HG02798 (cell line): ENCODE data around the gene BTC.
"Not testable (repeated sequence)": the region's sequence is repeated elsewhere in the genome, so short reads cannot be mapped to it uniquely, and the experiment has no call there.

Experiments
- ATAC-seq: cut with Tn5 transposase; IDR thresholded peaks from one replicate; pipeline ENCODE4 v1.9.1; 2021; ENCODE audit warnings: mild to moderate bottlenecking; ENCODE audit not compliant: unreplicated experiment, poor library complexity

Gene BTC

GRCh38 chr4:74794382-74795010 is at the start of gene BTC:
Gene BTC, minus strand, starts transcription at chr4:74794523. Its CDS starts 198 bp downstream, at chr4:74794325.
- ATAC-seq = no peak

- no peak for ATAC-seq
These were observed 46.7 kb upstream of the BTC start for GRCh38 chr4:74840936-74841509.

- ATAC-seq = no peak
These were observed 44.5 kb upstream of the BTC start for GRCh38 chr4:74838746-74839370.

- ATAC-seq = no peak
These were observed 36.6 kb upstream of the BTC start for GRCh38 chr4:74830928-74831327.

- peak; percentile 57 for ATAC-seq
These were observed 28.9 kb upstream of the BTC start for GRCh38 chr4:74823194-74823593.

GRCh38 chr4:74822603-74823002 is 28.3 kb upstream of the BTC start:
- no peak for ATAC-seq

GRCh38 chr4:74821541-74821940 is 27.2 kb upstream of the BTC start:
- ATAC-seq = no peak

GRCh38 chr4:74814052-74814451 is 19.7 kb upstream of the BTC start:
- no peak for ATAC-seq

GRCh38 chr4:74812056-74812455 is 17.7 kb upstream of the BTC start:
- ATAC-seq = not testable (repeated sequence)

GRCh38 chr4:74805601-74806000 is 11.3 kb upstream of the BTC start:
- ATAC-seq = no peak

GRCh38 chr4:74800310-74800709 is 6.0 kb upstream of the BTC start:
- no peak for ATAC-seq

- no peak for ATAC-seq
These were observed 2.3 kb upstream of the BTC start for GRCh38 chr4:74796631-74797030.

GRCh38 chr4:74793757-74794381 is 454 bp downstream of the BTC start:
- ATAC-seq = no peak

GRCh38 chr4:74790652-74791051 is 3.7 kb downstream of the BTC start:
- no peak for ATAC-seq

GRCh38 chr4:74789518-74789917 is 4.8 kb downstream of the BTC start:
- ATAC-seq = no peak

- ATAC-seq = no peak
These were observed 16.8 kb downstream of the BTC start for GRCh38 chr4:74777531-74777930.

GRCh38 chr4:74772783-74773182 is 21.5 kb downstream of the BTC start:
- no peak for ATAC-seq

- ATAC-seq = no peak
These were observed 22.2 kb downstream of the BTC start for GRCh38 chr4:74772106-74772505.

- no peak for ATAC-seq
These were observed 24.0 kb downstream of the BTC start for GRCh38 chr4:74770226-74770910.

GRCh38 chr4:74768857-74769525 is 25.3 kb downstream of the BTC start:
- no peak for ATAC-seq
